K562 (cell line): Measurements from ENCODE around the gene ENTPD8. TPM values are rescaled to one million over a fixed set of nuclear protein-coding genes. Genes with fewer than 3 reads are reported as not detected.
A peak's percentile ranks its signal among the peaks of the same experiment; 100 is the strongest.

Source experiments
- ATAC-seq: fragments of 200-7000 bp; cut with Tn5 transposase; 3 replicates; pipeline ENCODE4 v1.9.1; 2020; ENCODE audit warnings: moderate library complexity
- BruUV-seq: library from RNA; stranded (reverse); fragments of 400-500 nt; replicated peaks from 2 replicates; lab custom pipeline; 2021; lab: Mats Ljungman, UMichigan
- CTCF ChIA-PET: fragments of 300-600 bp; formaldehyde crosslinking; extraction: SDS; loops from one replicate; lab custom pipeline; 2021; ENCODE audit warnings: low intra/inter-chr PET ratio; lab: Yijun Ruan, JAX
- POLR2A ChIA-PET: fragments of 300-600, 350-650 bp; sonication (Branson Sonifier 250); formaldehyde crosslinking; extraction: SDS; loops from one replicate; lab custom pipeline; 2021; ENCODE audit warnings: antibody characterized with exemption, inconsistent platforms; lab: Yijun Ruan, JAX
- DNase-seq, 4 experiments: peaks; one replicate each; pipeline versions ENCODE4 v3.0.0 to v3.0.0-alpha.2; 2011 to 2018; ENCODE audit warnings: low spot score in 3 of 4, mixed read lengths in 3 of 4; ENCODE audit errors: extremely low read depth in 1 of 4
- FAIRE-seq: peaks from 2 replicates; lab custom pipeline; 2011; peaks lifted over from hg19 to GRCh38; lab: Jason Lieb, UNC
- H2AFZ ChIP-seq: 2 replicates; pipeline ENCODE4 v1.6.0; 2011; ENCODE audit warnings: low read depth, low read length, control low read depth, inconsistent platforms
- H3K27ac ChIP-seq: fragments of 200-600 bp; 3 replicates; pipeline ENCODE4 v1.8.0; 2011; ENCODE audit warnings: low read depth, mild to moderate bottlenecking, control low read depth, inconsistent platforms, low read length, moderate library complexity, mixed read lengths; ENCODE audit errors: extremely low read depth
- H3K27me3 ChIP-seq, 2 experiments: fragments of 300-600 bp in 1 of 2; 2 replicates in 1 of 2; 3 replicates in 1 of 2; pipeline versions ENCODE4 v1.6.0 to v1.8.0; 2011; ENCODE audit warnings: inconsistent platforms in 2 of 2, low read length in 2 of 2, mild to moderate bottlenecking in 1 of 2, mixed read lengths in 1 of 2, moderate library complexity in 1 of 2; ENCODE audit not compliant: control insufficient read depth in 2 of 2, insufficient read depth in 2 of 2
- H3K36me3 ChIP-seq: fragments of 300-600 bp; 3 replicates; pipeline ENCODE4 v1.8.0; 2011; ENCODE audit warnings: mild to moderate bottlenecking, low read length, inconsistent platforms; ENCODE audit not compliant: control insufficient read depth, insufficient read depth
- H3K4me1 ChIP-seq, 2 experiments: fragments of 200-600 bp in 1 of 2; replicated peaks in 1 of 2; 2 replicates in 1 of 2; 3 replicates in 1 of 2; pipeline versions ENCODE4 v1.5.1 to v1.8.0; 2011; ENCODE audit warnings: inconsistent platforms in 2 of 2, low read length in 2 of 2, mild to moderate bottlenecking in 1 of 2, mixed read lengths in 1 of 2, moderate library complexity in 1 of 2; ENCODE audit not compliant: control insufficient read depth in 2 of 2, insufficient read depth in 2 of 2
- H3K4me2 ChIP-seq: 2 replicates; pipeline ENCODE4 v1.6.1; 2011; ENCODE audit warnings: low read length, control low read depth, inconsistent platforms, mixed read lengths; ENCODE audit not compliant: insufficient read depth
- H3K4me3 ChIP-seq: fragments of 200-600 bp; sonication (generic), shearing (Covaris generic); 2 replicates; pipeline ENCODE4 v1.5.1; 2016; ENCODE audit warnings: control low read depth, inconsistent platforms
- H3K79me2 ChIP-seq: fragments of 200-600 bp; 3 replicates; pipeline ENCODE4 v1.8.0; 2011; ENCODE audit warnings: low read length, inconsistent platforms; ENCODE audit not compliant: control insufficient read depth, insufficient read depth
- H3K9ac ChIP-seq, 2 experiments: 2 replicates each; pipeline versions ENCODE4 v1.6.0 to v1.6.1; 2011; ENCODE audit warnings: low read depth in 2 of 2, low read length in 2 of 2, control low read depth in 1 of 2, inconsistent platforms in 1 of 2, mild to moderate bottlenecking in 1 of 2, mixed read lengths in 1 of 2; ENCODE audit not compliant: insufficient read depth in 1 of 2
- H3K9me1 ChIP-seq: one replicate; pipeline ENCODE4 v1.6.0; 2011; ENCODE audit warnings: inconsistent platforms, mild to moderate bottlenecking, low read length, moderate library complexity; ENCODE audit not compliant: control insufficient read depth, insufficient read depth
- H3K9me3 ChIP-seq: replicated peaks from 2 replicates; pipeline ENCODE4 v1.5.1; 2011; ENCODE audit warnings: low read depth, low read length, inconsistent platforms; ENCODE audit not compliant: control insufficient read depth, insufficient read depth
- H4K20me1 ChIP-seq: replicated peaks from 2 replicates; pipeline ENCODE4 v1.6.1; 2011; ENCODE audit warnings: low read length, inconsistent platforms, mixed read lengths; ENCODE audit not compliant: control insufficient read depth, insufficient read depth
- ATF1 ChIP-seq, 2 experiments: fragments of 450-650 bp in 1 of 2; IDR thresholded peaks; 2 replicates each; pipeline ENCODE4 v1.6.1; 2016; ENCODE audit warnings: missing compliant biosample characterization in 1 of 2, missing genetic modification characterization in 1 of 2
- GABPB2 ChIP-seq: fragments of 250-450 bp; sonication (Bioruptor Pico); conservative IDR thresholded peaks from 2 replicates; pipeline ENCODE4 v1.5.1; 2021; ENCODE audit warnings: mild to moderate bottlenecking
- KLF13 ChIP-seq: fragments of 450-650 bp; IDR thresholded peaks from 2 replicates; pipeline ENCODE4 v1.6.1; 2016; ENCODE audit warnings: missing genetic modification characterization, low read depth, mild to moderate bottlenecking, missing compliant biosample characterization, moderate library complexity, borderline replicate concordance
- MAFG ChIP-seq: fragments of 450-650 bp; conservative IDR thresholded peaks from 2 replicates; pipeline ENCODE4 v1.6.1; 2016; ENCODE audit warnings: missing genetic modification characterization, missing compliant biosample characterization
- POLR2AphosphoS5 ChIP-seq: IDR thresholded peaks from 2 replicates; pipeline ENCODE4 v1.6.1; 2011; ENCODE audit warnings: mild to moderate bottlenecking, low read depth, low read length, moderate library complexity; ENCODE audit not compliant: control insufficient read depth, insufficient read depth
- YBX1 ChIP-seq: fragments of 450-650 bp; IDR thresholded peaks from 2 replicates; pipeline ENCODE4 v1.7.1; 2016; ENCODE audit warnings: mild to moderate bottlenecking
- ZNF140 ChIP-seq: fragments of 250-450 bp; sonication (Bioruptor Pico); IDR thresholded peaks from 2 replicates; pipeline ENCODE4 v1.8.0; 2021; ENCODE audit warnings: moderate library complexity, mild to moderate bottlenecking, inconsistent platforms
- ZNF165 ChIP-seq: fragments of 250-450 bp; sonication (Bioruptor Pico); IDR thresholded peaks from 2 replicates; pipeline ENCODE4 v1.4.0; 2020; ENCODE audit warnings: borderline replicate concordance
- WGBS: fragments of 100-300 bp; shearing (Covaris generic); methylation state at CpG from one replicate; pipeline ENCODE4 v1.1.6; 2016; ENCODE audit warnings: low coverage, mixed read lengths; ENCODE audit not compliant: insufficient coverage; ENCODE audit errors: missing lambda C conversion rate; 5-methylcytosine and 5-hydroxymethylcytosine counted together
- in situ Hi-C: fragments of 300-500 bp; cut with MboI; formaldehyde crosslinking; loops from 4 replicates; pipeline ENCODE4 v1.15.0; 2018; ENCODE audit warnings: inconsistent platforms, mixed read lengths
- intact Hi-C: fragments of 100-400 bp; cut with micrococcal nuclease; formaldehyde crosslinking; loops from 2 replicates; pipeline ENCODE4 v1.14.2; 2022
- polyA plus RNA-seq, 8 experiments: library from polyadenylated mRNA; depleted of rRNA in 4 of 8; stranded (reverse) in 5 of 8; unstranded in 3 of 8; fragments of >200 nt; fragmentation: Nextera tagmentation in 2 of 8; fragmentation: Illumina TruSeq in 1 of 8; extraction: Ambion mirVana in 2 of 8; extraction: Trizol in 1 of 8; gene quantifications; 2 replicates each; pipeline versions ENCODE4 v1.2.1 to v1.2.3, GENCODE V29; 2011 to 2014; ENCODE audit warnings: inconsistent platforms in 1 of 8, missing spikeins in 1 of 8
- total RNA-seq, 7 experiments: library from RNA; depleted of rRNA in 6 of 7; stranded (reverse); fragments of >200 nt in 6 of 7; fragmentation: Illumina TruSeq in 2 of 7; extraction: Trizol in 2 of 7; gene quantifications; 2 replicates each; pipeline versions ENCODE4 v1.2.1 to v1.2.3, GENCODE V29; 2011 to 2021; ENCODE audit warnings: low replicate concordance in 1 of 7
- TF ChIP-seq, protein P1 (sequence below): fragments of 450-650 bp; IDR thresholded peaks from 2 replicates; pipeline ENCODE4 v1.6.1; 2014; ENCODE audit warnings: low read depth, mild to moderate bottlenecking, moderate library complexity, borderline replicate concordance
- TF ChIP-seq, protein P2 (sequence below): fragments of 450-650 bp; IDR thresholded peaks from 2 replicates; pipeline ENCODE4 v1.7.1; 2018; ENCODE audit warnings: mild to moderate bottlenecking, low read depth; ENCODE audit not compliant: partially characterized antibody
- TF ChIP-seq, protein P3 (sequence below): fragments of 450-650 bp; IDR thresholded peaks from one replicate; pipeline ENCODE4 v1.6.1; 2018; ENCODE audit warnings: mild to moderate bottlenecking, moderate library complexity; ENCODE audit not compliant: partially characterized antibody

Gene ENTPD8
- total and polyA plus RNA-seq, 9 of the 15 experiments (the other 6 are each of a cell fraction or from before 2014, with no cell fraction given): 0.06 to 0.27 (median 0.19) TPM; not detected in 5

DNA sequence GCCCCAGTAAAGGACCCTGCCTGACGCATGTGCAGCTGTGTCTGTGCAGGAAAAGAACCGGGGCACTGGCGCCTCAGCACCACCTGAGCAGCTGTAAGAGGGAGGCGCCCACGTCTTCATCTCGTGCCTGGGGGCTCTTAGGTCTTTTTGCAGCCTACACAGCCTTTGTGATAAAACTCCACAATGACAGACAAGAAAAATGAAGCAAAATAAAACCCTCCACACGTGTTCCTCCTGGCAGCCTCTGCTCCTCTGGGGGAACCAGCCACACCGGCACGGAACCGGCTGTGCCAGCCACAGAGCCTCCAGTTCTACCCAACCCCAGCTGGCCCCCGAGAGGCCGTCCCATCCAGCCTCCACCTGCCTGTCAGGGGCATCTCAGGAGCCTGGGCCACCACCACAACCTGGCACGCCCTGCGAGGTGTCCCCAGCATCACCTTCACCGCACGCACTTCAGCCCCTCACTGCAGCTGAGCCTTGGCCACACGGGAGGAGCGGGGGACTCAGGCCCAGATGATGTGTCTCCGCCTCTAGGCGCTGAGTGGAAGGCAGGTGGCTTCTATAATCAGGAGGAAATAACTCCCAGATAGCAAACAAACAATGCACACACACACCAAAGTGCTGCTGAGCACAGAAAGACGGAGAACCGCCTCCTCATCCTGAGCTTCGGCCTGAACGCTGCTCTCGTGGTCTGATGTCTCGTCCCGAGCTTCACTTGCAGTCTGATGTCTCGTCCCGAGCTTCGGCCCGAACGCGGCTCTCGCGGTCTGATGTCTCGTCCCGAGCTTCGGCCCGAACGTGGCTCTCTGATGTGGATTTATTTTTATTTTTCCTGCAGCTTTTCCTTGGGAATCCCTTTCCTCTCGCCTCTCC, 46.5 kb upstream of the ENTPD8 start:
- CTCF ChIA-PET: no interaction called here
- H3K9me1 ChIP-seq: no peaks in the 10 kb centered on the region
- no TSS peak for BruUV-seq
- intact Hi-C loops (no loop called here), in situ Hi-C loops (no loop called here)
- H3K27me3 ChIP-seq: no peaks in the 10 kb centered on the region; a peak in 1 of 5 replicates
- H3K9me3 ChIP-seq: no peaks in the 10 kb centered on the region
- H3K4me3 ChIP-seq: no peak overlapping the region
- POLR2A ChIA-PET: interaction anchor here (0.6 kb wide), 1 partner anchor 12 kb away, joined by 3 read pairs; no protein-coding TSS in a partner anchor
- H3K27ac ChIP-seq: no peak overlapping the region
- H2AFZ ChIP-seq: no peak overlapping the region
- 68% methylated on average over 32 of the region's 41 CpGs for WGBS
- no peak overlapping the region for H3K4me2 ChIP-seq
- no peaks in the 10 kb centered on the region for H4K20me1 ChIP-seq
- FAIRE-seq (no peak), DNase-seq (no peak), ATAC-seq (no peak)
- H3K9ac ChIP-seq: peak overlapping the region in 1 of 2 experiments; percentile 77; a peak in 2 of 4 replicates
- no peaks in the 10 kb centered on the region for H3K79me2 ChIP-seq
- peaks cover 26 to 62% of the 10 kb centered on the region in 2 experiments for H3K4me1 ChIP-seq
- no peaks in the 10 kb centered on the region for H3K36me3 ChIP-seq
- TF ChIP-seq KLF13 (tag) (no peak), YBX1 (no peak), GABPB2 (CRISPR knock-in tag) (no peak), ATF1 (CRISPR knock-in tag; IDR thresholded peaks at IDR 0.05) (no peak), ATF1 (tag; IDR thresholded peaks at IDR 0.05) (no peak), POLR2AphosphoS5 (no peak), ZNF165 (CRISPR knock-in tag) (no peak), ZNF140 (CRISPR knock-in tag) (no peak), MAFG (tag) (no peak)
- TF ChIP-seq, protein P1, sequence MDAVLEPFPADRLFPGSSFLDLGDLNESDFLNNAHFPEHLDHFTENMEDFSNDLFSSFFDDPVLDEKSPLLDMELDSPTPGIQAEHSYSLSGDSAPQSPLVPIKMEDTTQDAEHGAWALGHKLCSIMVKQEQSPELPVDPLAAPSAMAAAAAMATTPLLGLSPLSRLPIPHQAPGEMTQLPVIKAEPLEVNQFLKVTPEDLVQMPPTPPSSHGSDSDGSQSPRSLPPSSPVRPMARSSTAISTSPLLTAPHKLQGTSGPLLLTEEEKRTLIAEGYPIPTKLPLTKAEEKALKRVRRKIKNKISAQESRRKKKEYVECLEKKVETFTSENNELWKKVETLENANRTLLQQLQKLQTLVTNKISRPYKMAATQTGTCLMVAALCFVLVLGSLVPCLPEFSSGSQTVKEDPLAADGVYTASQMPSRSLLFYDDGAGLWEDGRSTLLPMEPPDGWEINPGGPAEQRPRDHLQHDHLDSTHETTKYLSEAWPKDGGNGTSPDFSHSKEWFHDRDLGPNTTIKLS: no peak
- TF ChIP-seq, protein P2, sequence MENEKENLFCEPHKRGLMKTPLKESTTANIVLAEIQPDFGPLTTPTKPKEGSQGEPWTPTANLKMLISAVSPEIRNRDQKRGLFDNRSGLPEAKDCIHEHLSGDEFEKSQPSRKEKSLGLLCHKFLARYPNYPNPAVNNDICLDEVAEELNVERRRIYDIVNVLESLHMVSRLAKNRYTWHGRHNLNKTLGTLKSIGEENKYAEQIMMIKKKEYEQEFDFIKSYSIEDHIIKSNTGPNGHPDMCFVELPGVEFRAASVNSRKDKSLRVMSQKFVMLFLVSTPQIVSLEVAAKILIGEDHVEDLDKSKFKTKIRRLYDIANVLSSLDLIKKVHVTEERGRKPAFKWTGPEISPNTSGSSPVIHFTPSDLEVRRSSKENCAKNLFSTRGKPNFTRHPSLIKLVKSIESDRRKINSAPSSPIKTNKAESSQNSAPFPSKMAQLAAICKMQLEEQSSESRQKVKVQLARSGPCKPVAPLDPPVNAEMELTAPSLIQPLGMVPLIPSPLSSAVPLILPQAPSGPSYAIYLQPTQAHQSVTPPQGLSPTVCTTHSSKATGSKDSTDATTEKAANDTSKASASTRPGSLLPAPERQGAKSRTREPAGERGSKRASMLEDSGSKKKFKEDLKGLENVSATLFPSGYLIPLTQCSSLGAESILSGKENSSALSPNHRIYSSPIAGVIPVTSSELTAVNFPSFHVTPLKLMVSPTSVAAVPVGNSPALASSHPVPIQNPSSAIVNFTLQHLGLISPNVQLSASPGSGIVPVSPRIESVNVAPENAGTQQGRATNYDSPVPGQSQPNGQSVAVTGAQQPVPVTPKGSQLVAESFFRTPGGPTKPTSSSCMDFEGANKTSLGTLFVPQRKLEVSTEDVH: no peak
- TF ChIP-seq, protein P3, sequence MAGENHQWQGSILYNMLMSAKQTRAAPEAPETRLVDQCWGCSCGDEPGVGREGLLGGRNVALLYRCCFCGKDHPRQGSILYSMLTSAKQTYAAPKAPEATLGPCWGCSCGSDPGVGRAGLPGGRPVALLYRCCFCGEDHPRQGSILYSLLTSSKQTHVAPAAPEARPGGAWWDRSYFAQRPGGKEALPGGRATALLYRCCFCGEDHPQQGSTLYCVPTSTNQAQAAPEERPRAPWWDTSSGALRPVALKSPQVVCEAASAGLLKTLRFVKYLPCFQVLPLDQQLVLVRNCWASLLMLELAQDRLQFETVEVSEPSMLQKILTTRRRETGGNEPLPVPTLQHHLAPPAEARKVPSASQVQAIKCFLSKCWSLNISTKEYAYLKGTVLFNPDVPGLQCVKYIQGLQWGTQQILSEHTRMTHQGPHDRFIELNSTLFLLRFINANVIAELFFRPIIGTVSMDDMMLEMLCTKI: no peak
